Dendritic cell treated with granulocyte-macrophage colony-stimulating factor and Interleukin-4, amounts not matched to agents 40 ng/mL and 50 ng/mL, for 4 days (primary cell): ENCODE measurements around the gene HACD4.
"Not testable (repeated sequence)": the region's sequence is repeated elsewhere in the genome, so short reads cannot be mapped to it uniquely, and the experiment has no call there.

Source experiments
- H3K27ac Mint-ChIP-seq: one replicate; pipeline ENCODE4 v1.8.0; 2022; ENCODE audit warnings: mild to moderate bottlenecking, mixed read lengths
- H3K27me3 Mint-ChIP-seq: one replicate; pipeline ENCODE4 v1.8.0; 2022; ENCODE audit warnings: mild to moderate bottlenecking, mixed read lengths
- H3K36me3 Mint-ChIP-seq: one replicate; pipeline ENCODE4 v1.8.0; 2022; ENCODE audit warnings: low read depth, mixed read lengths
- H3K4me1 Mint-ChIP-seq: one replicate; pipeline ENCODE4 v1.8.0; 2022; ENCODE audit warnings: low read depth, mixed read lengths
- H3K4me3 Mint-ChIP-seq: one replicate; pipeline ENCODE4 v1.8.0; 2022; ENCODE audit warnings: mild to moderate bottlenecking, moderate library complexity, mixed read lengths
- H3K9me3 Mint-ChIP-seq: one replicate; pipeline ENCODE4 v1.8.0; 2022; ENCODE audit warnings: mixed read lengths
- intact Hi-C: fragments of 100-400 bp; cut with micrococcal nuclease; formaldehyde crosslinking; loops from one replicate; pipeline ENCODE4 v1.15.0; 2022

Gene HACD4

DNA sequence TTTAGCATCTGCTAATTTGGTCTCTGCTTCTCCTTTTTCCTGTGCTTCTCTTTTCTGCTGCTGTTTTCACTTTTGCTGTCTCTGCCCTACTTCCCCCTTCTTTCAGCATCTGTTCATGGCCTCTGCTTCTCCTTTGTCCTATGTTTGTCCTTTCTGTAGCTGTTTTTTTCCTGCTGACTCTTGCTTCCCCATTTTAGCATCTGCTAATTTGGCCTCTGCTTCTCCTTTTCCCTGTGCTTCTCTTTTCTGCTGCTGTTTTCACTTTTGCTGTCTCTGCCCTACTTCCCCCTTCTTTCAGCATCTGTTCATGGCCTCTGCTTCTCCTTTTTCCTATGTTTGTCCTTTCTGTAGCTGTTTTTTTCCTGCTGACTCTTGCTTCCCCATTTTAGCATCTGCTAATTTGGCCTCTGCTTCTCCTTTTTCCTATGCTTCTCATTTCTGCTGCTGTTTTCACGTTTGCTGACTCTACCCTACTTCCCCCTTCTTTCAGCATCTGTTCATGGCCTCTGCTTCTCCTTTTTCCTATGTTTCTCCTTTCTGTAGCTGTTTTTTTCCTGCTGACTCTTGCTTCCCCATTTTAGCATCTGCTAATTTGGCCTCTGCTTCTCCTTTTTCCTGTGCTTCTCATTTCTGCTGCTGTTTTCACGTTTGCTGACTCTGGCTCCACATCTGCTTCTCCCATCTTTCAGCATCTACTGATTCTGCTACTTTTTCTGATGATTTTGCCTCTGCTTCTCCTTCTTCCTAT is 57.1 kb downstream of the HACD4 start:
- Mint-ChIP-seq H3K9me3 (peaks cover 19% of the 10 kb centered on the region), H3K36me3 (peaks cover 41% of the 10 kb centered on the region)
- H3K4me3 Mint-ChIP-seq, H3K27ac Mint-ChIP-seq, intact Hi-C loops, H3K4me1 Mint-ChIP-seq, H3K27me3 Mint-ChIP-seq: not testable (repeated sequence)

DNA sequence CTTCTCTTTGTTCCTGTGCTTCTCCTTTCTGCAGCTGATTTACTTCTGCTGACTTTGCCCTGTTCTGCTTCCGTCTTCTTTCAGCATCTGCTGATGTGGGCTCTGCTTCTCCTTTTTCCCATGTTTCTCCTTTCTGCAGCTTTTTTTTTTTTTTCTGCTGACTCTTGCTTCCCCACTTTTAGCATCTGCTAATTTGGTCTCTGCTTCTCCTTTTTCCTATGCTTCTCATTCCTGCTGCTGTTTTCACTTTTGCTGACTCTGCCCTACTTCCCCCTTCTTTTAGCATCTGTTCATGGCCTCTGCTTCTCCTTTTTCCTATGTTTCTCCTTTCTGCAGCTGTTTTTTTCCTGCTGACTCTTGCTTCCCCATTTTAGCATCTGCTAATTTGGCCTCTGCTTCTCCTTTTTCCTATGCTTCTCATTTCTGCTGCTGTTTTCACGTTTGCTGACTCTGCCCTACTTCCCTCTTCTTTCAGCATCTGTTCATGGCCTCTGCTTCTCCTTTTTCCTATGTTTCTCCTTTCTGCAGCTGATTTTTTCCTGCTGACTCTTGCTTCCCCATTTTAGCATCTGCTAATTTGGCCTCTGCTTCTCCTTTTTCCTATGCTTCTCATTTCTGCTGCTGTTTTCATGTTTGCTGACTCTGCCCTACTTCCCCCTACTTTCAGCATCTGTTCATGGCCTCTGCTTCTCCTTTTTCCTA is 58.0 kb downstream of the HACD4 start:
- intact Hi-C loops, H3K4me1 Mint-ChIP-seq, H3K4me3 Mint-ChIP-seq, H3K27me3 Mint-ChIP-seq, H3K27ac Mint-ChIP-seq: not testable (repeated sequence)
- Mint-ChIP-seq H3K36me3 (peaks cover 35% of the 10 kb centered on the region), H3K9me3 (peaks cover 19% of the 10 kb centered on the region)

DNA sequence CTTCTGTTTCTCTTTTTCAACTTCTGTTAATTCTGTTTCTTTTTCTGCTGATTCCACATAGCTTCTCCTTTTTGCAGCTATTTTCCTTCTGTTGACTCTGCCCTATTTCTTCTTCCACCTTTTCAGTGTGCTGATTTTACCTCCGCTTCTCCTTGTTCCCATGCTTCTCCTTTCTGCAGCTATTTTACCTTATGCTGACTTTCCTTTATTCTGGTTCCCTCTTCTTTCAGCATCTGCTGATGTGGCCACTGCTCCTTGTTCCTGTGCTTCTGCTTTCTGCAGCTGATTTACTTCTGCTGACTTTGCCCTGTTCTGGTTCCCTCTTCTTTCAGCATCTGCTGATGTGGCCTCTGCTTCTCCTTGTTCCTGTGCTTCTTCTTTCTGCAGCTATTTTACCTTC is 58.8 kb downstream of the HACD4 start:
- H3K4me1 Mint-ChIP-seq = no peaks in the 10 kb centered on the region
- no peak overlapping the region for H3K27ac Mint-ChIP-seq
- intact Hi-C loops = no loop called here

DNA sequence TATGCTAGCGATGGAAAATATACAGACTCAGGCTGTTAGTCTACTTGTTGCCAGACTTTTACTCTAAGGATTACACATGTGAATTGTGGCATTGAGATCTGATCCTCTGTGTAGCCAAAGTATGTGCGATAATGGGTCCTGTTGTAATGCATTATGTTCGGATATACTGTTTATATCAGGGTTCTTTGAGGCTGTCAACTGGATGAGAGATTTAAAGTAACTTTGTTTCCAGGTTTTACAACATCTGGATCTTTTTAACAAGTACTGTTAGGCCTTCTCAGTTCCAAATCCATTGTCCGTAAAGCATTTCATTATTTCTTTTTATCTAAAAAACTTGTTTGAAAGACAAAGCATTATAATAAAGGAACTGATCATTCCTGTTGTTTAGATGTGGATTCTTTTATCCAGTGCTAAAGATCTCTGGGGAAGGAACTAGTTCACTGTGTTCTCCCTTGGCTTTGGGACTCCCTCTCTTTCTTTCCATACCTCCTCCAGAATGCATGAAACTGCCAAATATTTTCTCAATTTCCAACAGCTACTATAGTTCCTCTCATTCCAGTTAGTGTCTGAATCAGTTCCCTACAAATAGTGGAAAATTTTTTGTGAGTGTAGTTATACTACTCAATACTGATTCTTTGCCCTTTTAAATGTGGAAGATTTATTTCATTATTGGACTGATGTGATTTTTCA is 68.8 kb downstream of the HACD4 start:
- intact Hi-C loops = no loop called here
- Mint-ChIP-seq H3K27ac (no peak overlapping the region), H3K36me3 (peaks cover 20% of the 10 kb centered on the region), H3K27me3 (no peaks in the 10 kb centered on the region), H3K9me3 (peaks cover 8% of the 10 kb centered on the region), H3K4me3 (no peak overlapping the region), H3K4me1 (no peaks in the 10 kb centered on the region)

More for the DNA sequence above, 58.8 kb downstream of the HACD4 start:
- Mint-ChIP-seq H3K9me3 (peaks cover 19% of the 10 kb centered on the region), H3K4me3 (no peak overlapping the region), H3K36me3 (peaks cover 32% of the 10 kb centered on the region), H3K27me3 (no peaks in the 10 kb centered on the region)

DNA sequence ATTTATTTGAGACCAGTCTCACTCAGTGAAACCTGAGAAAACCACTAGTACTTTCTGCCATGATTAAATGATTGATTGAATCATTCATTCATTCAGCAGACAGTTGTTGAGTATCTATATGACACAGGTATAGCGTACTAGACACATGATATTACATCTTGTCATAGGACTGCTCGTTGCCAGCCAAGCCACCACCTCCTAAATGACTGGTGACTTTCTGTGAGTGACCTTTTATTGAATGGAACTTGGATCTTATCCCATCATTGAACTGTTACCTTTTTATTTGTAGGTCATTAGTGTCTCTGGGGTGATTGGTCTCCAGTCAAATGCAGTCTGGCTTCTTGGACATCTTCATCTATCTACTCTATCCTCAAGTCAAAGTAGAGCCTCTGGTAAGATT is 80.7 kb downstream of the HACD4 start:
- H3K36me3 Mint-ChIP-seq = peaks cover 30% of the 10 kb centered on the region
- H3K27me3 Mint-ChIP-seq = no peaks in the 10 kb centered on the region
- intact Hi-C loops = no loop called here
- no peaks in the 10 kb centered on the region for H3K4me1 Mint-ChIP-seq
- H3K27ac Mint-ChIP-seq = no peak overlapping the region
- no peaks in the 10 kb centered on the region for H3K9me3 Mint-ChIP-seq
- H3K4me3 Mint-ChIP-seq = no peak overlapping the region
